HEK293 (cell line): ENCODE results near the gene ADNP.

ENCODE experiments used
- ZBTB1 ChIP-seq: fragments of 450-650 bp; formaldehyde crosslinking; IDR thresholded peaks from 2 replicates; pipeline ENCODE4 v1.5.1; 2016; ENCODE audit warnings: missing biosample characterization, missing genetic modification characterization
- ZBTB48 ChIP-seq: fragments of 450-650 bp; formaldehyde crosslinking; IDR thresholded peaks from 2 replicates; pipeline ENCODE4 v1.5.1; 2016; ENCODE audit warnings: missing biosample characterization, missing genetic modification characterization
- ZNF114 ChIP-seq: fragments of 450-650 bp; formaldehyde crosslinking; IDR thresholded peaks from 2 replicates; pipeline ENCODE4 v1.5.0; 2017; ENCODE audit warnings: missing biosample characterization, missing genetic modification characterization
- ZNF174 ChIP-seq: fragments of 450-650 bp; formaldehyde crosslinking; IDR thresholded peaks from 2 replicates; pipeline ENCODE4 v1.5.0; 2017; ENCODE audit warnings: missing biosample characterization, mild to moderate bottlenecking, missing genetic modification characterization
- TF ChIP-seq, protein P1 (sequence below): fragments of 450-650 bp; formaldehyde crosslinking; IDR thresholded peaks from 2 replicates; pipeline ENCODE4 v1.5.1; 2016; ENCODE audit warnings: missing biosample characterization, missing genetic modification characterization
- TF ChIP-seq, protein P2 (sequence below): fragments of 450-650 bp; formaldehyde crosslinking; conservative IDR thresholded peaks from 2 replicates; pipeline ENCODE4 v1.5.1; 2016; ENCODE audit warnings: low read depth, missing biosample characterization, missing genetic modification characterization
- TF ChIP-seq, protein P3 (sequence below): fragments of 450-650 bp; formaldehyde crosslinking; IDR thresholded peaks from 2 replicates; pipeline ENCODE4 v1.5.1; 2016; ENCODE audit warnings: missing biosample characterization, missing genetic modification characterization

DNA sequence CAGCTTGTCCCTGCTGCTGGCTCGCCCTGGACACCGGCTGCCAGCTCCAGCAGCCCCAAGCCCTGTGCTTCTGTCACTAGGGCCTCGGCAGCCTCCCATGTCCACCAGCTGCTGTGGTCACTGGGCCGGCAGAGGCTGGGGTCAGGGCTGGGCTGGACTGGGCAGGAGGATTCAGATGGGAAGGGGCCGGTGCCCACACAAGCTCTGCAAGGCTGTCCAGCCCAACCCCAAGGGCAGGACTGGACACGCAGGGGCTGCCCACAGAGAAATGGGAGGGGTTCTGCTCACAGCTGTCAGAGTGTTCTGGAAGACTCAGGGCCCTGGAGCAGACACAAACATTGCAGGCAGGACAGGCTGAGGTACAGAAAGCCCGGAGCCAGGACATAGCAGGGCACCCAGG, 65.6 kb downstream of the ADNP start:
- TF ChIP-seq, protein P1, sequence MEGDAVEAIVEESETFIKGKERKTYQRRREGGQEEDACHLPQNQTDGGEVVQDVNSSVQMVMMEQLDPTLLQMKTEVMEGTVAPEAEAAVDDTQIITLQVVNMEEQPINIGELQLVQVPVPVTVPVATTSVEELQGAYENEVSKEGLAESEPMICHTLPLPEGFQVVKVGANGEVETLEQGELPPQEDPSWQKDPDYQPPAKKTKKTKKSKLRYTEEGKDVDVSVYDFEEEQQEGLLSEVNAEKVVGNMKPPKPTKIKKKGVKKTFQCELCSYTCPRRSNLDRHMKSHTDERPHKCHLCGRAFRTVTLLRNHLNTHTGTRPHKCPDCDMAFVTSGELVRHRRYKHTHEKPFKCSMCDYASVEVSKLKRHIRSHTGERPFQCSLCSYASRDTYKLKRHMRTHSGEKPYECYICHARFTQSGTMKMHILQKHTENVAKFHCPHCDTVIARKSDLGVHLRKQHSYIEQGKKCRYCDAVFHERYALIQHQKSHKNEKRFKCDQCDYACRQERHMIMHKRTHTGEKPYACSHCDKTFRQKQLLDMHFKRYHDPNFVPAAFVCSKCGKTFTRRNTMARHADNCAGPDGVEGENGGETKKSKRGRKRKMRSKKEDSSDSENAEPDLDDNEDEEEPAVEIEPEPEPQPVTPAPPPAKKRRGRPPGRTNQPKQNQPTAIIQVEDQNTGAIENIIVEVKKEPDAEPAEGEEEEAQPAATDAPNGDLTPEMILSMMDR (tag by site-specific recombination): no peak
- TF ChIP-seq ZBTB1 (tag by site-specific recombination) (no peak), ZNF174 (tag by site-specific recombination) (no peak), ZBTB48 (no peak), ZNF114 (tag by site-specific recombination) (no peak)
- TF ChIP-seq, protein P2, sequence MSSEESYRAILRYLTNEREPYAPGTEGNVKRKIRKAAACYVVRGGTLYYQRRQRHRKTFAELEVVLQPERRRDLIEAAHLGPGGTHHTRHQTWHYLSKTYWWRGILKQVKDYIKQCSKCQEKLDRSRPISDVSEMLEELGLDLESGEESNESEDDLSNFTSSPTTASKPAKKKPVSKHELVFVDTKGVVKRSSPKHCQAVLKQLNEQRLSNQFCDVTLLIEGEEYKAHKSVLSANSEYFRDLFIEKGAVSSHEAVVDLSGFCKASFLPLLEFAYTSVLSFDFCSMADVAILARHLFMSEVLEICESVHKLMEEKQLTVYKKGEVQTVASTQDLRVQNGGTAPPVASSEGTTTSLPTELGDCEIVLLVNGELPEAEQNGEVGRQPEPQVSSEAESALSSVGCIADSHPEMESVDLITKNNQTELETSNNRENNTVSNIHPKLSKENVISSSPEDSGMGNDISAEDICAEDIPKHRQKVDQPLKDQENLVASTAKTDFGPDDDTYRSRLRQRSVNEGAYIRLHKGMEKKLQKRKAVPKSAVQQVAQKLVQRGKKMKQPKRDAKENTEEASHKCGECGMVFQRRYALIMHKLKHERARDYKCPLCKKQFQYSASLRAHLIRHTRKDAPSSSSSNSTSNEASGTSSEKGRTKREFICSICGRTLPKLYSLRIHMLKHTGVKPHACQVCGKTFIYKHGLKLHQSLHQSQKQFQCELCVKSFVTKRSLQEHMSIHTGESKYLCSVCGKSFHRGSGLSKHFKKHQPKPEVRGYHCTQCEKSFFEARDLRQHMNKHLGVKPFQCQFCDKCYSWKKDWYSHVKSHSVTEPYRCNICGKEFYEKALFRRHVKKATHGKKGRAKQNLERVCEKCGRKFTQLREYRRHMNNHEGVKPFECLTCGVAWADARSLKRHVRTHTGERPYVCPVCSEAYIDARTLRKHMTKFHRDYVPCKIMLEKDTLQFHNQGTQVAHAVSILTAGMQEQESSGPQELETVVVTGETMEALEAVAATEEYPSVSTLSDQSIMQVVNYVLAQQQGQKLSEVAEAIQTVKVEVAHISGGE (tag by site-specific recombination): no peak
- TF ChIP-seq, protein P3, sequence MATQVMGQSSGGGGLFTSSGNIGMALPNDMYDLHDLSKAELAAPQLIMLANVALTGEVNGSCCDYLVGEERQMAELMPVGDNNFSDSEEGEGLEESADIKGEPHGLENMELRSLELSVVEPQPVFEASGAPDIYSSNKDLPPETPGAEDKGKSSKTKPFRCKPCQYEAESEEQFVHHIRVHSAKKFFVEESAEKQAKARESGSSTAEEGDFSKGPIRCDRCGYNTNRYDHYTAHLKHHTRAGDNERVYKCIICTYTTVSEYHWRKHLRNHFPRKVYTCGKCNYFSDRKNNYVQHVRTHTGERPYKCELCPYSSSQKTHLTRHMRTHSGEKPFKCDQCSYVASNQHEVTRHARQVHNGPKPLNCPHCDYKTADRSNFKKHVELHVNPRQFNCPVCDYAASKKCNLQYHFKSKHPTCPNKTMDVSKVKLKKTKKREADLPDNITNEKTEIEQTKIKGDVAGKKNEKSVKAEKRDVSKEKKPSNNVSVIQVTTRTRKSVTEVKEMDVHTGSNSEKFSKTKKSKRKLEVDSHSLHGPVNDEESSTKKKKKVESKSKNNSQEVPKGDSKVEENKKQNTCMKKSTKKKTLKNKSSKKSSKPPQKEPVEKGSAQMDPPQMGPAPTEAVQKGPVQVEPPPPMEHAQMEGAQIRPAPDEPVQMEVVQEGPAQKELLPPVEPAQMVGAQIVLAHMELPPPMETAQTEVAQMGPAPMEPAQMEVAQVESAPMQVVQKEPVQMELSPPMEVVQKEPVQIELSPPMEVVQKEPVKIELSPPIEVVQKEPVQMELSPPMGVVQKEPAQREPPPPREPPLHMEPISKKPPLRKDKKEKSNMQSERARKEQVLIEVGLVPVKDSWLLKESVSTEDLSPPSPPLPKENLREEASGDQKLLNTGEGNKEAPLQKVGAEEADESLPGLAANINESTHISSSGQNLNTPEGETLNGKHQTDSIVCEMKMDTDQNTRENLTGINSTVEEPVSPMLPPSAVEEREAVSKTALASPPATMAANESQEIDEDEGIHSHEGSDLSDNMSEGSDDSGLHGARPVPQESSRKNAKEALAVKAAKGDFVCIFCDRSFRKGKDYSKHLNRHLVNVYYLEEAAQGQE (tag by site-specific recombination): no peak
